ENCODE data around the gene EHD2.

- TF ChIP-seq CTCF (IDR thresholded peaks at IDR 0.05) (no peak), POLR2A (IDR thresholded peaks at IDR 0.05) (no peak)
Measured at GRCh38 chr19:47682939-47683338, 30.3 kb upstream of the EHD2 start.
